ENCODE data around the gene DMRTB1. TPM values are rescaled to one million over a fixed set of nuclear protein-coding genes. Genes with fewer than 3 reads are reported as not detected.

The DMRTB1 gene
- total RNA-seq, 1 experiment from 2014 or later: not detected

DNA sequence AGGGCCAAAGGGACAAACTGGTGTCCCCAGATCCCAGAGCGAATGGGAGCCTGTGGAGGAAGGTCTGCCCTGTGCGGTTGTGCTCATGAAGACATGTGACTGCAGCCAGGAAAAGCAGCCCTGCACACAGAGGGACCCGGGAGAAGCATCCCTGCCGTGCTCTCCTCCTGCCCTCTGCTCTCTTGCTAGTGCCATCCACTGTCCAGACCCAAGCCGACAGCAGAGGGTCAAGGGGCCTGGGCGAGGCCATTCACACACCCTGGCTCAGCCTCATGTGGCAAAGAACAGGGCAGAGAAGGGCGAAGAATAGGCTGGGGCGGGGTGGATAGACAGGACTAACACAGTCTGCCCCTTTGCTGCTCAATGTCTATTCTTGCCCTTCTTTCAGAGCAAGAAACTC lies 17.4 kb downstream of the DMRTB1 start:
- no peak for TF ChIP-seq EZH2 (IDR thresholded peaks at IDR 0.05; ENCODE audit: low read length, unreplicated experiment)
- TF ChIP-seq, protein P1, sequence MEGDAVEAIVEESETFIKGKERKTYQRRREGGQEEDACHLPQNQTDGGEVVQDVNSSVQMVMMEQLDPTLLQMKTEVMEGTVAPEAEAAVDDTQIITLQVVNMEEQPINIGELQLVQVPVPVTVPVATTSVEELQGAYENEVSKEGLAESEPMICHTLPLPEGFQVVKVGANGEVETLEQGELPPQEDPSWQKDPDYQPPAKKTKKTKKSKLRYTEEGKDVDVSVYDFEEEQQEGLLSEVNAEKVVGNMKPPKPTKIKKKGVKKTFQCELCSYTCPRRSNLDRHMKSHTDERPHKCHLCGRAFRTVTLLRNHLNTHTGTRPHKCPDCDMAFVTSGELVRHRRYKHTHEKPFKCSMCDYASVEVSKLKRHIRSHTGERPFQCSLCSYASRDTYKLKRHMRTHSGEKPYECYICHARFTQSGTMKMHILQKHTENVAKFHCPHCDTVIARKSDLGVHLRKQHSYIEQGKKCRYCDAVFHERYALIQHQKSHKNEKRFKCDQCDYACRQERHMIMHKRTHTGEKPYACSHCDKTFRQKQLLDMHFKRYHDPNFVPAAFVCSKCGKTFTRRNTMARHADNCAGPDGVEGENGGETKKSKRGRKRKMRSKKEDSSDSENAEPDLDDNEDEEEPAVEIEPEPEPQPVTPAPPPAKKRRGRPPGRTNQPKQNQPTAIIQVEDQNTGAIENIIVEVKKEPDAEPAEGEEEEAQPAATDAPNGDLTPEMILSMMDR (conservative IDR thresholded peaks at IDR 0.05; ENCODE audit: low read depth, low read length): no peak
- no peak for TF ChIP-seq EZH2phosphoT487 (IDR thresholded peaks at IDR 0.05; ENCODE audit: borderline replicate concordance, low read length)
- no peak overlapping the region for H3K9ac ChIP-seq (ENCODE audit: low read length)
- no peaks in the 10 kb centered on the region for H3K9me3 ChIP-seq (ENCODE audit: low read length)
- no peaks in the 10 kb centered on the region for H3K36me3 ChIP-seq (ENCODE audit: low read depth, low read length)
- ATAC-seq (no peak), DNase-seq (no peak)
- H2AFZ ChIP-seq (ENCODE audit: low read length): no peak overlapping the region
- no peaks in the 10 kb centered on the region for H4K20me1 ChIP-seq (ENCODE audit: low read length)
- no peaks in the 10 kb centered on the region for H3K4me1 ChIP-seq (ENCODE audit: insufficient read depth, low read length)
- no peaks in the 10 kb centered on the region for H3K79me2 ChIP-seq (ENCODE audit: low read length)
- no TSS peak for BruUV-seq (replicated peaks)
- H3K4me3 ChIP-seq (ENCODE audit: low read length): no peak overlapping the region
- ChIA-PET CTCF (no interaction called here), POLR2A (ENCODE audit: unreplicated experiment) (no interaction called here)
- H3F3A ChIP-seq (ENCODE audit: low read length, unreplicated experiment): no peaks in the 10 kb centered on the region
- H3K9me2 ChIP-seq (replicated peaks; ENCODE audit: low read length): no peaks in the 10 kb centered on the region
- H3K27me3 ChIP-seq (ENCODE audit: low read length): peaks cover 26% of the 10 kb centered on the region
- intact Hi-C loops (cut with micrococcal nuclease): no loop called here
- no peak overlapping the region for H3K27ac ChIP-seq (ENCODE audit: low read length)
- no peak overlapping the region for H3K4me2 ChIP-seq (ENCODE audit: low read length)

DNA sequence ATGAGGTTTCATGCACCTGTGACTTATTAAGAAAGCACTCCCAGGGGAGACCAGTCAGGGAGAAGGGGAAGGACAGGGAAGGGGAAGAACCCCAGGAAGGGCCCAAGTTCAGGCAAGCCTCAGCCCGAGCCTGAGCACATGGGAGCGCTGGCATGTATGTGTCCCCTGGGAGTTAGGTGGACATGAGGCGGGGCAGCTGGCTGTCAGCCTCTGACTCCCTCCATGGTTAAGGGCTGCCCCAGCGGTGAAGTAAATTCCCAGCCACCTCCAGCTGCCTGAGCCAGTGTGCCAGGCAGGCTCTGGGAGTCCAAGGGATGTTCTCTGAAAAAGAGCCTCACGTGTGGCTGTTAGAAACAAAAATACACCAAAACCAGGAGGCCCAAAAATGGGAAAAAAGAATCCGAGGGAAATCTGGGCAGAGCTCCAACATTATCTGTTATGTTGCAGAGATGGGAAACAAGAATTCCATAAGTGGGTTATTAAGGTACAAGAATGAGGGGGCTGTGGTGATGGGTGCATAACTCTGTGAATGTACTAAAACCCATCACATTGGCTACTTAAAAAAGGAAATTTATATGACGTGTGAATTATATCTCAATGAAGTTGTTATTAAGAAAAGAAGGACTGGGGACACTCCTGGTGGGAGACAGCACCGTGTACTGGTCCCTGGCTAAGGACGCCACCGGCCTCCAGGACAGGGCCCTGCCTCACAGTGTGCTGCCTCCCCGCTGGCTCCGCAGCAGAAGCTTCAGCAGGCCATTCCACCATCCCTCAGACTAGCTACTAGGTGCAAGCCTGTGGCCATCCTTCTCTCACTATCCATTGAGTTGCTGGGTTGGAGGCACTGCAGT lies 18.7 kb downstream of the DMRTB1 start:
- no TSS peak for BruUV-seq (replicated peaks)
- no peak for ATAC-seq

DNA sequence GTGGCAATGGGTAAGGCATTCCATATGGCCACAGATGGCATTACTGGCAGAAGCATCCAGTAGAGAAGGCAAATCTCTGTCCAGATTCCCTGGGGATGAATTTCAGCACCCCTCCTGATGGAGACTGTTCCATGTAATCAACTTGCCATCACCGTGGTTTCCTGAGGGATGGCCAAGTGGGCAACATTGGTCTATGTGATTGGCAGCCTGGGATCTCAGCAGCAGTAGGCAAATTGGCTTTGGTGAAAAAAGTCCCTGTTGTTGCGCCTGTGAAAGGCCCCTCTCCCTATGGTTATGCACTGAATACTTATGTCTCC lies 19.3 kb downstream of the DMRTB1 start:
- Histone ChIP-seq H3K27me3 (ENCODE audit: low read length) (peaks cover 26% of the 10 kb centered on the region), H3K36me3 (ENCODE audit: low read depth, low read length) (no peaks in the 10 kb centered on the region), H3K9me2 (replicated peaks; ENCODE audit: low read length) (no peaks in the 10 kb centered on the region), H3K4me1 (ENCODE audit: insufficient read depth, low read length) (no peaks in the 10 kb centered on the region), H3F3A (ENCODE audit: low read length, unreplicated experiment) (no peaks in the 10 kb centered on the region), H3K27ac (ENCODE audit: low read length) (no peak overlapping the region), H3K9me3 (ENCODE audit: low read length) (no peaks in the 10 kb centered on the region), H3K4me3 (ENCODE audit: low read length) (no peak overlapping the region), H2AFZ (ENCODE audit: low read length) (no peak overlapping the region), H4K20me1 (ENCODE audit: low read length) (no peaks in the 10 kb centered on the region), H3K79me2 (ENCODE audit: low read length) (no peaks in the 10 kb centered on the region), H3K9ac (ENCODE audit: low read length) (no peak overlapping the region), H3K4me2 (ENCODE audit: low read length) (no peak overlapping the region)
- ChIA-PET POLR2A (ENCODE audit: unreplicated experiment) (no interaction called here), CTCF (no interaction called here)
- no TSS peak for BruUV-seq (replicated peaks)
- intact Hi-C loops (cut with micrococcal nuclease): no loop called here
- no peak for ATAC-seq
- TF ChIP-seq, protein P1 (conservative IDR thresholded peaks at IDR 0.05; ENCODE audit: low read depth, low read length): no peak
- TF ChIP-seq EZH2phosphoT487 (IDR thresholded peaks at IDR 0.05; ENCODE audit: borderline replicate concordance, low read length) (no peak), EZH2 (IDR thresholded peaks at IDR 0.05; ENCODE audit: low read length, unreplicated experiment) (no peak)
- no peak for DNase-seq

More for the DNA sequence above, 18.7 kb downstream of the DMRTB1 start:
- DNase-seq: no peak
- intact Hi-C loops (cut with micrococcal nuclease): no loop called here
- Histone ChIP-seq H3F3A (ENCODE audit: low read length, unreplicated experiment) (no peaks in the 10 kb centered on the region), H4K20me1 (ENCODE audit: low read length) (no peaks in the 10 kb centered on the region), H3K9me3 (ENCODE audit: low read length) (no peaks in the 10 kb centered on the region), H3K9me2 (replicated peaks; ENCODE audit: low read length) (no peaks in the 10 kb centered on the region), H3K27me3 (ENCODE audit: low read length) (peaks cover 26% of the 10 kb centered on the region), H3K4me1 (ENCODE audit: insufficient read depth, low read length) (no peaks in the 10 kb centered on the region), H3K79me2 (ENCODE audit: low read length) (no peaks in the 10 kb centered on the region), H3K36me3 (ENCODE audit: low read depth, low read length) (no peaks in the 10 kb centered on the region), H3K27ac (ENCODE audit: low read length) (no peak overlapping the region), H2AFZ (ENCODE audit: low read length) (no peak overlapping the region), H3K4me2 (ENCODE audit: low read length) (no peak overlapping the region), H3K9ac (ENCODE audit: low read length) (no peak overlapping the region), H3K4me3 (ENCODE audit: low read length) (no peak overlapping the region)
- ChIA-PET POLR2A (ENCODE audit: unreplicated experiment) (no interaction called here), CTCF (no interaction called here)
- TF ChIP-seq, protein P1 (conservative IDR thresholded peaks at IDR 0.05; ENCODE audit: low read depth, low read length): no peak
- TF ChIP-seq EZH2phosphoT487 (IDR thresholded peaks at IDR 0.05; ENCODE audit: borderline replicate concordance, low read length) (no peak), EZH2 (IDR thresholded peaks at IDR 0.05; ENCODE audit: low read length, unreplicated experiment) (no peak)

Measured in PC-3 (cell line).